SW 1271 (cell line): ENCODE results near the gene ASB3.
"Not testable (repeated sequence)": the region's sequence is repeated elsewhere in the genome, so short reads cannot be mapped to it uniquely, and the experiment has no call there.

Source experiments
- DNase-seq, 2 experiments: peaks; one replicate each; lab custom pipeline; 2025; lab: John Stamatoyannopoulos, UW

The ASB3 gene

DNA sequence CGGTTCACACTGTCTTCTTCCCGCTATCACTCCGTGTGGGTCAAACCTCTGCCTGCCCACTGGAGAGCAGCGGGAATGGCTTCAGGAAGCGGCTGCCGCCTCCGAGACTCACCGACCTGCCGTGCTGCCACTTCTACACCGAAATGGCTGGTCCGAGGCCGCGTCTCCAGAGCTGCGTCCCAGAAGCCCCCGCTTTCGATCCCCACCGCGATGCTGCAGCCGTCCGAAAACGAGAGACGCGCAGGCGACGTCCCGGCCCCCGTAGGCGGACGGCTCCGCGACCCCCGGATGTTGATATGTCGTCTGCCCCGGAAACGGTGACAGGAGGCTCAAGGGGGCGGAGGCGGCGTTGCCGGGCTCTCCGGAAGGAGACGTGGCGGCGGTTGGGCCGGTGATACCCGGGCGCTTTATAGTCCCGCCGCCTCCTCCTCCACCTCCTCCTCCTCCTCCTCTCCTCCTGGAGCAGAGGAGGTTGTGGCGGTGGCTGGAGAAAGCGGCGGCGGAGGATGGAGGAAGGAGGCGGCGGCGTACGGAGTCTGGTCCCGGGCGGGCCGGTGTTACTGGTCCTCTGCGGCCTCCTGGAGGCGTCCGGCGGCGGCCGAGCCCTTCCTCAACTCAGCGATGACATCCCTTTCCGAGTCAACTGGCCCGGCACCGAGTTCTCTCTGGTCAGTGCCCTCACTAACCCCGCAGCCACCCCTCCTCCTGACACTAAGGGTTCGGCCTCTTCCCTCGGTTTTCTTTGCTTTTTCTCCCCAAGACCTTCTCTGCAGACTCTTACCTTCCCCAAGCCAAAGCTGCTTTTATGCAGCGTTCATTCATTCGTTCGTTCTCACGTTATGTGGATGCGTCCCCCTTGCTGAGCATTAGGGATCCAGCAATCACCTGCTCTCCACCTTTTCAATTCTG is at the start of gene ASB3, which contains the start of gene ERLEC1:
TSS of gene ASB3 (minus strand) at position 249 of the 909 bp plus-strand sequence. CDS start 21,381 bp downstream, outside the sequence.
TSS of gene ERLEC1 (plus strand) at position 340 of the 909 bp plus-strand sequence. CDS start at position 507, 167 bp downstream.
- DNase-seq, result peak; percentile 69 to 85

DNA sequence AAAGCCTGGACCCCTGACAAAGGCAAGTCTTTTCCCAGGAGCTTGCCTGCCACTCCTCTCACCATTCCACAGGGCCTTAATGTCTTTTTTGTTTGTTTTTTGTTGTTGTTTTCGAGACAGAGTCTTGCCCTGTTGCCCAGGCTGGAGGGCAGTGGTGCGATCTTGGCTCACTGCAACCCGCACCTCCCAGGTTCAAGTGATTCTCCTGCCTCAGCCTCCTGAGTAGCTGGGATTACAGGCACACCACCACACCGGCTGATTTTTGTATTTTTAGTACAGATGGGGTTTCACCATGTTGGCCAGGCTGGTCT is 43.2 kb upstream of the ASB3 start:
- not testable (repeated sequence) for DNase-seq

- no peak for DNase-seq
Measured at GRCh38 chr2:53829273-53829979, 42.7 kb upstream of the ASB3 start.

DNA sequence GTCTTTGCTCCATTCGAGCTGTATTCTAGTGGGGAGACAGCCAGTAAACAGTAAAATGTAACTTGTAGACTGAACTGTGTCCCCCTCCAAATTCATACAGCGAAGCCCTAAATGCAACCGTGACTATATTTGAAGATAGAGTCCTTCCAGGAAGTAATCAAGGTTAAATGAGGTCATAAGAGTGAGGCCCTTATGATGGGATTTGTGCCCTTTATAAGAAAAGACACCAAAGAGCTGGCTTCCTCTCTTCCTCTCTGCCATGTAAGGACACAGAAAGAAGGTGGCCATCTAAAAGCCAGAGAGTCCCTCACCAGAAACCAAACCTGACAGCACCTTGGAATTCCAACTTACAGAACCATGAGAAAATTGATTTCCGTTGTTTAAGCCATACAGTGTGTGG is 41.6 kb upstream of the ASB3 start:
- no peak for DNase-seq

- no peak for DNase-seq
Measured at GRCh38 chr2:53827398-53828175, 40.8 kb upstream of the ASB3 start.

GRCh38 chr2:53826587-53827397 is 40.0 kb upstream of the ASB3 start:
- DNase-seq, result no peak

- no peak for DNase-seq
Measured at GRCh38 chr2:53826030-53826410, 39.3 kb upstream of the ASB3 start.

DNA sequence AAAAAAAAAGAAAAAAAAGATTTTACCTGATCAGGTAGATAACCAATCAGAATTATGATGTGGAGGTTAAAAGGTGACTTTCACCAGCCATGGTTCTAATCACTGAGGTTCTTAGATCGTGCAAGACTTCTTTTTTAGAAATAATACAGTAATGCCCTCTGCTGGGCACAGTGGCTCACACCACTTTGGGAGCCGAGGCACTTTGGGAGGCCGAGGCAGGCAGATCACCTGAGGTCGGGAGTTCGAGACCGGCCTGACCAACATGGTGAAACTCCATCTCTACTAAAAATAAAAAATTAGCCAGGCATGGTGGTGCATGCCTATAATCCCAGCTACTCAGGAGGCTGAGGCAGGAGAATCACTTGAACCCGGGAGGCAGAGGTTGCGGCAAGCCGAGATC is 36.9 kb upstream of the ASB3 start:
- DNase-seq, result not testable (repeated sequence)

- DNase-seq, result no peak
Measured at GRCh38 chr2:53821810-53822209, 35.1 kb upstream of the ASB3 start.

DNA sequence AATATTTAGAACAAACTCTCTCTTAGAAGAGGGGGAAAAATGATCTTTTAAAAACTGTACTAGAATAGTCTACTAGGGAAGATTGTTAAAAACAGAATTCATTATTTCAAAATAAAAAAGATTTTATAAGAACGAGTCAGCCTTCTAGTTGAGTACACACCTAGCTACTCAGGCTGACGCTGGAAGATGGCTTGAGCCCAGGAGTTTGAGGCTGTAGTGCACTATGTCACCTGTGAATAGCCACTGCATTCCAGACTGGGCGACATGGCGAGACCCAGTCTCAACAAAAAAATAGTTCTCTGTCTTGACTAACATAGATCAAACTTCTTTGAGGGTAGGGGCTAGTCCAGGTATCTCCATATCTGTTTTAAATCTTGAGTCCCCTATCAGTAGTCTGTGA is 34.0 kb upstream of the ASB3 start:
- DNase-seq, result no peak

- DNase-seq, result no peak
Measured at GRCh38 chr2:53820048-53820447, 33.3 kb upstream of the ASB3 start.

DNA sequence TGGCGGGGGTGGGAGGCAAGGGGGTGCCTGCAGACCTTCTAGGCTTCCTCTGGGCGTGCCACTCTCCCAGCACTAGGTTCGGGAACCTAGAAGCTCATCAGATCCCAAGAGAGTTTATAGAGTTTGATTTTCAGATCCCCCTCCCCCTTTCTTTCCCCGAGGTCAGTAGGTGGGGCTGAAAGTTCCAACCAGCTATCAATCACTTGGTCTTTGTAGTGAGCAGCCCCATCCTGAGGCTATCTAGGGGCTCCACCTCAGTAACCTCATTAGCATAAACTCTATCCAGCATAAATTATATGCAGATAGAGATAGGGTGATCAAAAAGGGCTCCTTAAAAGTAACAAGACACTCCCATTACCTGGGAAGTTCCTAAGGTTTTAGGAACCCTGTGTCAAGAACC is 32.9 kb upstream of the ASB3 start:
- DNase-seq, result no peak

- DNase-seq, result no peak
Measured at GRCh38 chr2:53818854-53819435, 32.2 kb upstream of the ASB3 start.

GRCh38 chr2:53813151-53813550 is 26.4 kb upstream of the ASB3 start:
- DNase-seq, result no peak

DNA sequence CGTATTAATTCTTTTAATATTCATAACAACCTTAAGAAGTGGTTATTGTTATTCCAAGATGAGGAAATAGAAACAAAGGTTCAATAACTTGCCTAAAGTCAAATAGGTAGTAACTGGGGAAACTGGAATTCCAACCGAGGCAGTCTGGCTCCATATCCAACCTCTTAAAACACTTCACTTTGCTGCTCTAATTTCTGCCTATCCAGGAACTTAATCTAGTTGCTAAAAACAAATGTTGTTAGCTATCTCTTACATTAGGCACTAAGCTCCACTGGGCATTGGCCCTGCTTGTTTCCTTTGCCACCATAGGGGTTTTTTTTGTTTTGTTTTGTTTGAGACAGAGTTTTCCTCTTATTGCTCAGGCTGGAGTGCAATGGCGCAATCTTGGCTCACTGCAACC is 24.8 kb upstream of the ASB3 start:
- no peak for DNase-seq

DNA sequence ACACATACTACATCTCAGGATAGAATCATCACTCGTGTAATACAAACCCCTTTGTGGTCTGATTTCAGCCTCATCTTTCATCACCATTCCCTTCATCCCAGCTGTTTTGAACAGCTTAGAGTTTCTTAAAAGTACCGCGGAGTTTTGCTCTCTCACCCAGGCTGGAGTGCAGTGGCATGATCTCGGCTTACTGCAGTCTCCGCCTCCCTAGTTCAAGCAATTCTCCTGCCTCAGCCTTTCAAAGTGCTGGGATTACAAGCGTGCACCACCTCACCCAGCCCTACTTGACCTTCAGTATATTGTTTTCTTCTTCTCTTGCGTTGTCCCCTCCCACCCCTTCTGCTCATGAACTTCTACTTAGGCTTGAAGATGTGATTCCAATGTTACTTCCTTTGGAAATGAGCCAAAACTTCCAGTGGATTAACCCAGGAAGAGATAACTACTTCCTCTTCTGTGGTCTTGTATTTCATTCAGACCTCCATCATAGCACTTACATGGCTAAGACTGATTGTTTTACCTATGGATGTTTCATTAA is 15.9 kb upstream of the ASB3 start:
- no peak for DNase-seq

DNA sequence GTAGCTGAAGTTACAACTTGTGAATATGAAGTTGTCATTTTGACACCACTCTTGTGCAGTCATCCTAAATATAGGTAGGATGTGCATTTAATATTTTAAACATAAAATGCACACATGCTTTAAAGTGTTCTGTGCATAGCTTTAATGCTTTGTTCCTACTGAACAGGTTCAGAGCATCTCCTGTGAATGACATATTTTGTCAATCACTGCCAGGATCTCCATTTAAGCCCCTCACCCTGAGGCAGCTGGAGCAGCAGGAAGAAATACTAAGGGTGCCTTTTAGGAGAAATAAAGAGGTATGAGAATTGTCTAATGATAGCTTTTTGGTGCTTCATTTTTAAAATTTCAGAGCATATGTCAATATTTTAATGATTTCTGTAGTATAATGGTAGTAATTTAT is 14.8 kb upstream of the ASB3 start:
- no peak for DNase-seq

GRCh38 chr2:53793821-53794220 is 7.1 kb upstream of the ASB3 start:
- no peak for DNase-seq

- no peak for DNase-seq
Measured at GRCh38 chr2:53793261-53793660, 6.5 kb upstream of the ASB3 start.

DNA sequence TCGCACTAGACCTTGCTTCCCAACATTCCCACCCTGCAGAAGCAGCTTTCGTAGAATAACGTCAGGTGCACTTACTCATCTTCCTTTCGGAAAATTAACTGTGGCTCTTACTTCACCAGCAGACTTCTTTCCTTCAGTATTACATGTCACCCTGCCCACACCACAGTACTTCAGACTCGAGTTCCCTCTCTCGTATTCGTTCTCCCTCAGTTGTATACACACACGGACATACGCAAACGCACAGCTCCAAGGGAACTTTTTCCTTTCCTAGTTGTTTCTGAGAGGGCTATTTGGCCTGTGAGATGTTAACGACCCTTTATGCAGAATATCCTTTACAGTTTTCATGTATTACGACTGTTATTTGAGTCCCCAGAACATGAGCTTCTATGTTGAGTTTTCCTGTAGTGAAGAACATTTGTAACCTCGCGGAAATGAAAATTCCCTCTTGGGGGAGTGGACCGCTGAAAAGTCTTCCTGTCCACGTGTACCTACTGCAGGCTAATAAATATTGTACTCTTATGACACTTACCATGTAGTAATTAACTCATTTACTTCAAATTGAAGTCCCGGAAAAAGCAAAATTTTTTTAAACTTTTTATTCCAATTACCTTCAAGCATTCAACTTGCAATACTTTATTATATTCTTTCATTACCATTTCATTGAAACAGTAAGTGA is 999 bp upstream of the ASB3 start:
- DNase-seq, result peak in 1 of 2 experiments; percentile 22

GRCh38 chr2:53786352-53786704 is 425 bp downstream of the ASB3 start:
- DNase-seq, result no peak
